B cell (primary cell): ENCODE data around the gene LARGE1. TPM values are rescaled to one million over a fixed set of nuclear protein-coding genes. Genes with fewer than 3 reads are reported as not detected.

ENCODE experiments used
- ATAC-seq: fragments of 200-7000 bp; cut with Tn5 transposase; one replicate; pipeline ENCODE4 v1.10.0; 2021; ENCODE audit warnings: low read depth, mild to moderate bottlenecking, moderate number of reproducible peaks, moderate library complexity
- CTCF ChIA-PET: fragments of 350-600 bp; sonication (Branson Sonifier 250); formaldehyde crosslinking; loops from one replicate; lab custom pipeline; 2021; ENCODE audit warnings: antibody characterized with exemption, inconsistent platforms; lab: Charles Lee
- POLR2A ChIA-PET: fragments of 350-600 bp; sonication (Branson Sonifier 250); formaldehyde crosslinking; loops from one replicate; lab custom pipeline; 2021; ENCODE audit warnings: antibody characterized with exemption; lab: Charles Lee
- DNase-seq: peaks from one replicate; pipeline ENCODE4 v3.0.0; 2013
- H2AFZ ChIP-seq: 2 replicates; pipeline ENCODE4 v1.6.1; 2012; ENCODE audit warnings: mild to moderate bottlenecking, low read depth, low read length; ENCODE audit not compliant: insufficient read depth, poor library complexity, severe bottlenecking
- H3K27ac ChIP-seq, 2 donors: 1 replicate in 1 of 2; 2 replicates in 1 of 2; pipeline ENCODE4 v1.5.1; 2012 to 2013; ENCODE audit warnings: low read length in 2 of 2, mild to moderate bottlenecking in 2 of 2, moderate library complexity in 1 of 2
- H3K27me3 ChIP-seq, 4 experiments: fragments of 200-600 bp in 1 of 4; sonication (generic) in 1 of 4; replicated peaks in 1 of 4; 1 replicate in 2 of 4; 2 replicates in 2 of 4; pipeline versions ENCODE4 v1.6.1 to v1.7.0; 2013 to 2016; ENCODE audit warnings: low read length in 3 of 4, mild to moderate bottlenecking in 2 of 4, mixed read lengths in 1 of 4, moderate library complexity in 1 of 4; ENCODE audit not compliant: insufficient read depth in 4 of 4, control insufficient read depth in 3 of 4; ENCODE audit errors: control extremely low read depth in 1 of 4
- H3K36me3 ChIP-seq, 2 experiments: replicated peaks in 1 of 2; 1 replicate in 1 of 2; 2 replicates in 1 of 2; pipeline versions ENCODE4 v1.6.1 to v1.7.1; 2013; ENCODE audit warnings: low read length in 1 of 2; ENCODE audit not compliant: insufficient read depth in 2 of 2, control insufficient read depth in 1 of 2; ENCODE audit errors: control extremely low read depth in 1 of 2, extremely low read depth in 1 of 2
- H3K4me1 ChIP-seq, 2 donors: fragments of 200-600 bp in 1 of 2; sonication (generic) in 1 of 2; 1 replicate in 1 of 2; 2 replicates in 1 of 2; pipeline versions ENCODE4 v1.5.1 to v1.6.1; 2013 to 2017; ENCODE audit warnings: low read length in 2 of 2; ENCODE audit not compliant: control insufficient read depth in 2 of 2, insufficient read depth in 2 of 2
- H3K4me2 ChIP-seq: replicated peaks from 2 replicates; pipeline ENCODE3; 2012; ENCODE audit warnings: mild to moderate bottlenecking, low read depth, low read length; ENCODE audit not compliant: poor library complexity, severe bottlenecking
- H3K4me3 ChIP-seq, 5 experiments: fragments of 200-600 bp in 1 of 5; sonication (generic) in 1 of 5; 1 replicate in 3 of 5; 2 replicates in 2 of 5; pipeline versions ENCODE4 v1.5.1 to v1.7.0; 2011 to 2016; ENCODE audit warnings: low read length in 4 of 5, mild to moderate bottlenecking in 4 of 5, low read depth in 2 of 5, control low read depth in 1 of 5, moderate library complexity in 1 of 5; ENCODE audit not compliant: insufficient read depth in 1 of 5; ENCODE audit errors: control extremely low read depth in 1 of 5, extremely low read depth in 1 of 5
- H3K79me2 ChIP-seq: fragments of 200-600 bp; sonication (generic); one replicate; pipeline ENCODE4 v1.6.0; 2016; ENCODE audit warnings: low read length; ENCODE audit not compliant: control insufficient read depth, insufficient read depth
- H3K9ac ChIP-seq: fragments of 200-600 bp; sonication (generic); 2 replicates; pipeline ENCODE4 v1.6.1; 2017; ENCODE audit warnings: mild to moderate bottlenecking, low read length, moderate library complexity
- H3K9me3 ChIP-seq, 3 donors: one replicate each; pipeline versions ENCODE4 v1.6.1 to v1.7.1; 2013; ENCODE audit warnings: low read length in 2 of 3; ENCODE audit not compliant: control insufficient read depth in 2 of 3, insufficient read depth in 1 of 3; ENCODE audit errors: control extremely low read depth in 1 of 3
- H4K20me1 ChIP-seq: 2 replicates; pipeline ENCODE4 v1.6.0; 2012; ENCODE audit warnings: mild to moderate bottlenecking, low read length; ENCODE audit not compliant: insufficient read depth, control insufficient read depth, poor library complexity, severe bottlenecking
- H3K27ac Mint-ChIP-seq: one replicate; pipeline ENCODE4 v1.8.0; 2021; ENCODE audit warnings: mixed read lengths
- H3K27me3 Mint-ChIP-seq: one replicate; pipeline ENCODE4 v1.8.0; 2021; ENCODE audit warnings: mixed read lengths
- H3K4me1 Mint-ChIP-seq: one replicate; pipeline ENCODE4 v1.8.0; 2021; ENCODE audit warnings: mixed read lengths
- H3K4me3 Mint-ChIP-seq: one replicate; pipeline ENCODE4 v1.8.0; 2021; ENCODE audit warnings: mixed read lengths
- H3K9me3 Mint-ChIP-seq: one replicate; pipeline ENCODE4 v1.8.0; 2022; ENCODE audit warnings: mixed read lengths; ENCODE audit not compliant: insufficient read depth
- EZH2 ChIP-seq: IDR thresholded peaks from 2 replicates; pipeline ENCODE4 v1.6.1; 2012; ENCODE audit warnings: borderline replicate concordance, low read depth, mild to moderate bottlenecking, moderate library complexity, low read length; ENCODE audit not compliant: insufficient read depth, poor library complexity, severe bottlenecking
- WGBS: methylation state at CpG from one replicate; pipeline ENCODE4 v1.1.5; 2013; ENCODE audit warnings: missing lambda C conversion rate; ENCODE audit not compliant: insufficient coverage; 5-methylcytosine and 5-hydroxymethylcytosine counted together
- intact Hi-C: fragments of 100-400 bp; cut with micrococcal nuclease; formaldehyde crosslinking; loops from one replicate; pipeline ENCODE4 v1.10.0; 2022
- polyA plus RNA-seq: library from polyadenylated mRNA; depleted of rRNA; stranded (reverse); fragments of >200 nt; gene quantifications from 2 replicates; pipeline ENCODE4 v1.2.3, GENCODE V29; 2012
- total RNA-seq, 2 donors: library from RNA; stranded (reverse); fragments of 120-200 nt in 1 of 2; gene quantifications; 1 replicate in 1 of 2; 2 replicates in 1 of 2; pipeline versions ENCODE4 v1.2.3 to v1.2.4, GENCODE V29; 2013 to 2022
- TF ChIP-seq, protein P1 (sequence below): fragments of 200-600 bp; IDR thresholded peaks from one replicate; pipeline ENCODE4 v1.8.0; 2022; ENCODE audit warnings: antibody characterized with exemption, mild to moderate bottlenecking

Gene LARGE1
- total and polyA plus RNA-seq, 2 donors (not counting 1 experiment from before 2014, with no cell fraction given): 20.7 to 82.0 TPM

DNA sequence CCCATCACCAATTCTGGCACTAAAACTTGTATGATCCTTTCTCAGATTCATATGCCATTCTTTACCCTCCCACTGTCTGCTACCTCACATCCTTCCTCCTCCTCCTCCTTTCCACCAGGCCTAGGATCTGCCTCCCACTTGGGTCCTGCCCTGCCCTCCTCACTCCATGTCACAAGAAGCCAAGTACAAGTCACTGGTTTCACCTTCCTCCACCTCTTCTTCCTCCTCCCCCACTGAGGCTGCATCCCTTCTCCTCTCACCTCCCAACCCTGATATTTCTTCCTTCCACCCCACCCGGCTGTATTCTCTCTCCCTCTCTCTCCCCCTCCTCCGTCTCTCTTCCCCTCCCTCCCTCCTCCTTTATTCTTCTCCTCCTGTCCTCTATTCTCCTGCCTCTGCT lies 46.6 kb downstream of the LARGE1 start:
- peaks cover 88% of the 10 kb centered on the region for H3K79me2 ChIP-seq
- H2AFZ ChIP-seq: no peak overlapping the region
- no peaks in the 10 kb centered on the region for H3K36me3 ChIP-seq
- no peak overlapping the region for H3K27ac ChIP-seq
- no peaks in the 10 kb centered on the region for H3K27me3 ChIP-seq
- no peak for ATAC-seq
- H3K9me3 ChIP-seq: no peaks in the 10 kb centered on the region
- no peak overlapping the region for H3K4me2 ChIP-seq
- DNase-seq: no peak
- CTCF ChIA-PET: no interaction called here
- peaks cover 77% of the 10 kb centered on the region for H4K20me1 ChIP-seq
- Mint-ChIP-seq H3K27ac (no peak overlapping the region), H3K9me3 (no peaks in the 10 kb centered on the region), H3K4me1 (peaks cover 38% of the 10 kb centered on the region), H3K27me3 (no peaks in the 10 kb centered on the region), H3K4me3 (no peak overlapping the region)
- intact Hi-C loops: loop anchor here (2.0 kb wide), 1 partner anchor 15 kb away; no protein-coding TSS in a partner anchor
- no peak overlapping the region for H3K4me3 ChIP-seq
- 65% methylated on average over 2 of the region's 2 CpGs for WGBS
- peaks cover 5 to 20% of the 10 kb centered on the region in 2 donors for H3K4me1 ChIP-seq
- POLR2A ChIA-PET: no interaction called here
- no peak for TF ChIP-seq EZH2
- TF ChIP-seq, protein P1, sequence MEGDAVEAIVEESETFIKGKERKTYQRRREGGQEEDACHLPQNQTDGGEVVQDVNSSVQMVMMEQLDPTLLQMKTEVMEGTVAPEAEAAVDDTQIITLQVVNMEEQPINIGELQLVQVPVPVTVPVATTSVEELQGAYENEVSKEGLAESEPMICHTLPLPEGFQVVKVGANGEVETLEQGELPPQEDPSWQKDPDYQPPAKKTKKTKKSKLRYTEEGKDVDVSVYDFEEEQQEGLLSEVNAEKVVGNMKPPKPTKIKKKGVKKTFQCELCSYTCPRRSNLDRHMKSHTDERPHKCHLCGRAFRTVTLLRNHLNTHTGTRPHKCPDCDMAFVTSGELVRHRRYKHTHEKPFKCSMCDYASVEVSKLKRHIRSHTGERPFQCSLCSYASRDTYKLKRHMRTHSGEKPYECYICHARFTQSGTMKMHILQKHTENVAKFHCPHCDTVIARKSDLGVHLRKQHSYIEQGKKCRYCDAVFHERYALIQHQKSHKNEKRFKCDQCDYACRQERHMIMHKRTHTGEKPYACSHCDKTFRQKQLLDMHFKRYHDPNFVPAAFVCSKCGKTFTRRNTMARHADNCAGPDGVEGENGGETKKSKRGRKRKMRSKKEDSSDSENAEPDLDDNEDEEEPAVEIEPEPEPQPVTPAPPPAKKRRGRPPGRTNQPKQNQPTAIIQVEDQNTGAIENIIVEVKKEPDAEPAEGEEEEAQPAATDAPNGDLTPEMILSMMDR: no peak
- no peak overlapping the region for H3K9ac ChIP-seq

DNA sequence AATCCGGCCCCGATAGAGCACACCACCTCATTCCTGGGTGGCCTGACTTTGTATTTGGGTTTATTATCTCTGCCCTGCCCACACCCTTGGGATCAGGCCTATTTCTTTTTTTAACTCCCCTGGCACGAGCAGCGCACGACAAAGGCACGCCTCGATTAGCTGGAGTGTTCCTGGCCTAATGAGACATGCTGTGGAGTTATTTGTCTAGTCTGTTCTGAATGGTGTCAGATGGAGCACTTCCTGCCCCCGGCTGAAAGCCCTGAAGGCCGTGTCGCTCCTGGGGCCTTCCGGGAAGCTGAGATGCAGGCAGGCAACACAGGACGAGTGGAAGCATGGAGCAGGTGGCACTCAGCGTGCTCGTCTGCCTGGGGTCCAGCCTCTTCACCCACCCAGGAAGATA lies 47.1 kb downstream of the LARGE1 start:
- Histone ChIP-seq H3K79me2 (peaks cover 88% of the 10 kb centered on the region), H3K27ac (no peak overlapping the region), H4K20me1 (peaks cover 77% of the 10 kb centered on the region), H3K4me2 (no peak overlapping the region), H3K4me3 (no peak overlapping the region), H3K9me3 (no peaks in the 10 kb centered on the region), H2AFZ (no peak overlapping the region), H3K4me1 (peaks cover 5 to 20% of the 10 kb centered on the region in 2 donors), H3K9ac (no peak overlapping the region), H3K36me3 (no peaks in the 10 kb centered on the region), H3K27me3 (no peaks in the 10 kb centered on the region)
- intact Hi-C loops: loop anchor here (2.0 kb wide), 1 partner anchor 16 kb away; no protein-coding TSS in a partner anchor
- DNase-seq: no peak
- H3K27ac Mint-ChIP-seq: no peak overlapping the region
- no peaks in the 10 kb centered on the region for H3K27me3 Mint-ChIP-seq
- TF ChIP-seq EZH2: no peak
- TF ChIP-seq, protein P1: no peak
- WGBS: 89% methylated on average over 14 of the region's 14 CpGs
- ChIA-PET CTCF (no interaction called here), POLR2A (no interaction called here)
- no peaks in the 10 kb centered on the region for H3K9me3 Mint-ChIP-seq
- no peak overlapping the region for H3K4me3 Mint-ChIP-seq
- H3K4me1 Mint-ChIP-seq: peaks cover 36% of the 10 kb centered on the region
- ATAC-seq: no peak
